Measurements from ENCODE around the gene MRPS6.

DNA sequence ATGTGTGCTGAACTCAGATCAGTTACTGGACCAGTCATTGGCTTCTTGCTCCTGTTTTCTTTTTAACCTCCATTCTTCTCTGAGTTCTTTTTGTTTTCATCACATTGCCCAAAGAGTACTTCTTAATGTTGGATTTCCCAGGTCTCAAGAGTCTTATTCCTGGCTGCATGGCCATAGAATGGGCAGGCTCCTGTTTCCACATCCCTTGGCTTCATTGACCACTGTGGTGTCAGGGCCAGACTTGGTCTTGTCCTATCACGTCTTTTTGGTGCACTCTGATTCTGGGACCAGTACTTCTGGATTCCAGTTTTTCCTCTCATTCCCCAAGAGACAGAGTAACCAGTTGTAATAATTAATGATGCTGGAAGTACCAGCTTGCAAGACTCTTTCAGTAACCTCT, 41.8 kb downstream of the MRPS6 start:
- TF ChIP-seq POLR2AphosphoS5 (IDR thresholded peaks at IDR 0.05) = no peak
- TF ChIP-seq, protein P1, sequence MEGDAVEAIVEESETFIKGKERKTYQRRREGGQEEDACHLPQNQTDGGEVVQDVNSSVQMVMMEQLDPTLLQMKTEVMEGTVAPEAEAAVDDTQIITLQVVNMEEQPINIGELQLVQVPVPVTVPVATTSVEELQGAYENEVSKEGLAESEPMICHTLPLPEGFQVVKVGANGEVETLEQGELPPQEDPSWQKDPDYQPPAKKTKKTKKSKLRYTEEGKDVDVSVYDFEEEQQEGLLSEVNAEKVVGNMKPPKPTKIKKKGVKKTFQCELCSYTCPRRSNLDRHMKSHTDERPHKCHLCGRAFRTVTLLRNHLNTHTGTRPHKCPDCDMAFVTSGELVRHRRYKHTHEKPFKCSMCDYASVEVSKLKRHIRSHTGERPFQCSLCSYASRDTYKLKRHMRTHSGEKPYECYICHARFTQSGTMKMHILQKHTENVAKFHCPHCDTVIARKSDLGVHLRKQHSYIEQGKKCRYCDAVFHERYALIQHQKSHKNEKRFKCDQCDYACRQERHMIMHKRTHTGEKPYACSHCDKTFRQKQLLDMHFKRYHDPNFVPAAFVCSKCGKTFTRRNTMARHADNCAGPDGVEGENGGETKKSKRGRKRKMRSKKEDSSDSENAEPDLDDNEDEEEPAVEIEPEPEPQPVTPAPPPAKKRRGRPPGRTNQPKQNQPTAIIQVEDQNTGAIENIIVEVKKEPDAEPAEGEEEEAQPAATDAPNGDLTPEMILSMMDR (IDR thresholded peaks at IDR 0.05 in 8 of 11, conservative IDR thresholded peaks at IDR 0.05 in 3 of 11) = no peak
- TF ChIP-seq POLR2A (IDR thresholded peaks at IDR 0.05) = no peak

All from spleen (tissue), 7 donors.